ENCODE measurements around the gene ATAD3B. TPM values are rescaled to one million over a fixed set of nuclear protein-coding genes. Genes with fewer than 3 reads are reported as not detected.

Gene ATAD3B
- total and polyA plus RNA-seq, 2 of the 13 experiments (the other 11 are each of a cell fraction or from before 2014, with no cell fraction given) = 9.6 to 31.1 TPM

DNA sequence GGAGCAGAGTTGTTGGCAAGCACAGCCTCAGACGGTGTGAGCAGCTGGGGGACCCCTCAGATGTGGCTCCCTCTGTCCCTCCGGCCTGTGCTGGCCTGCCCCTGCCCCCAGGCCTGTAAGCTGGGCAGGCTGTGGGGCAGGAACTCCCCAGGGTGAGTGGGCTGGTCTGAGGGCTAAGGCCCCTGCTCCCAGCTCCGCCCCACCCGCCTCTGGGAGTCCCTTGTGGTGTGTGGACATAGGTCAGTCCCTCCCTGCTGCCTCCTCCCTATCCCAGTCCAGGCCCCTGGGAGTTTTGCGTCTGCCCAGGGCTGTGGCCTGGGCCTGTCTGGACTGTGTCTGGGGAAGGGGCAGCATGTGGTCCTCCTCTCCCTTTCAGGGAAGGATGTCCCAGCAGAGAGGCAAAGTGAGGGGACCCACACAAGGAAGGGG, 39.7 kb upstream of the ATAD3B start (continued):
- TF ChIP-seq ETV6 (CRISPR knock-in tag; conservative IDR thresholded peaks at IDR 0.05) (peak; percentile 50; the same call in 1 of the 2 replicates), RARA (CRISPR knock-in tag; IDR thresholded peaks at IDR 0.05) (peak; percentile 89), FOXK1 (CRISPR knock-in tag; IDR thresholded peaks at IDR 0.05; ENCODE audit: borderline replicate concordance, low read depth) (peak; percentile 55; the same call in 1 of the 2 replicates), IKZF4 (CRISPR knock-in tag; IDR thresholded peaks at IDR 0.05; ENCODE audit: borderline replicate concordance, low read depth, not compliant biosample characterization) (peak; percentile 94), SKI (IDR thresholded peaks at IDR 0.05; ENCODE audit: partially characterized antibody) (peak; percentile 88), MED8 (CRISPR knock-in tag; IDR thresholded peaks at IDR 0.05; ENCODE audit: insufficient replicate concordance) (no peak), ZSCAN25 (CRISPR knock-in tag; IDR thresholded peaks at IDR 0.05) (peak; percentile 90), AGO1 (IDR thresholded peaks at IDR 0.05; ENCODE audit: low read depth, low read length, poor library complexity, severe bottlenecking) (peak; percentile 89), ZNF883 (CRISPR knock-in tag; IDR thresholded peaks at IDR 0.05; ENCODE audit: not compliant biosample characterization) (peak; percentile 80), TCF12 (IDR thresholded peaks at IDR 0.05) (no peak), TCF12 (CRISPR knock-in tag; IDR thresholded peaks at IDR 0.05) (no peak), ZNF790 (CRISPR knock-in tag; IDR thresholded peaks at IDR 0.05; ENCODE audit: borderline replicate concordance) (0 out of 2 replicates have a peak, but pooled peaks have one; percentile 20), NFKBIZ (CRISPR knock-in tag; IDR thresholded peaks at IDR 0.05) (0 out of 2 replicates have a peak, but pooled peaks have one; percentile 55), TP53 (CRISPR knock-in tag; conservative IDR thresholded peaks at IDR 0.05) (0 out of 2 replicates have a peak, but pooled peaks have one; percentile 45)
- TF ChIP-seq, protein P1, sequence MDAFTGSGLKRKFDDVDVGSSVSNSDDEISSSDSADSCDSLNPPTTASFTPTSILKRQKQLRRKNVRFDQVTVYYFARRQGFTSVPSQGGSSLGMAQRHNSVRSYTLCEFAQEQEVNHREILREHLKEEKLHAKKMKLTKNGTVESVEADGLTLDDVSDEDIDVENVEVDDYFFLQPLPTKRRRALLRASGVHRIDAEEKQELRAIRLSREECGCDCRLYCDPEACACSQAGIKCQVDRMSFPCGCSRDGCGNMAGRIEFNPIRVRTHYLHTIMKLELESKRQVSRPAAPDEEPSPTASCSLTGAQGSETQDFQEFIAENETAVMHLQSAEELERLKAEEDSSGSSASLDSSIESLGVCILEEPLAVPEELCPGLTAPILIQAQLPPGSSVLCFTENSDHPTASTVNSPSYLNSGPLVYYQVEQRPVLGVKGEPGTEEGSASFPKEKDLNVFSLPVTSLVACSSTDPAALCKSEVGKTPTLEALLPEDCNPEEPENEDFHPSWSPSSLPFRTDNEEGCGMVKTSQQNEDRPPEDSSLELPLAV (CRISPR knock-in tag; conservative IDR thresholded peaks at IDR 0.05; ENCODE audit: low read depth) = no peak
- TF ChIP-seq, protein P2, sequence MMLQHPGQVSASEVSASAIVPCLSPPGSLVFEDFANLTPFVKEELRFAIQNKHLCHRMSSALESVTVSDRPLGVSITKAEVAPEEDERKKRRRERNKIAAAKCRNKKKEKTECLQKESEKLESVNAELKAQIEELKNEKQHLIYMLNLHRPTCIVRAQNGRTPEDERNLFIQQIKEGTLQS (CRISPR knock-in tag; IDR thresholded peaks at IDR 0.05) = 0 out of 2 replicates have a peak, but pooled peaks have one; percentile 44
- TF ChIP-seq, protein P3, sequence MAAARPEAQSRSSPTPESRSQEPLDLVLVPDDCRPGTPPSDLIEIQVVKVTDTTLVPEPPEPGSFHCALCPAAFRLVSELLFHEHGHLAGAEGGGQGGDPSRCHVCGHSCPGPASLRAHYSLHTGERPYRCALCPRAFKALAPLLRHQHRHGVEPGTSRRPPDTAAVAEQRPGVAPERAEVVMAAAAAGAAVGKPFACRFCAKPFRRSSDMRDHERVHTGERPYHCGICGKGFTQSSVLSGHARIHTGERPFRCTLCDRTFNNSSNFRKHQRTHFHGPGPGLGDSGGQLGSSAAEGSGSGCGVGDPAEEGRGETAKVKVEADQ (CRISPR knock-in tag; IDR thresholded peaks at IDR 0.05; ENCODE audit: borderline replicate concordance) = 0 out of 2 replicates have a peak, but pooled peaks have one; percentile 68
- TF ChIP-seq, protein P4, sequence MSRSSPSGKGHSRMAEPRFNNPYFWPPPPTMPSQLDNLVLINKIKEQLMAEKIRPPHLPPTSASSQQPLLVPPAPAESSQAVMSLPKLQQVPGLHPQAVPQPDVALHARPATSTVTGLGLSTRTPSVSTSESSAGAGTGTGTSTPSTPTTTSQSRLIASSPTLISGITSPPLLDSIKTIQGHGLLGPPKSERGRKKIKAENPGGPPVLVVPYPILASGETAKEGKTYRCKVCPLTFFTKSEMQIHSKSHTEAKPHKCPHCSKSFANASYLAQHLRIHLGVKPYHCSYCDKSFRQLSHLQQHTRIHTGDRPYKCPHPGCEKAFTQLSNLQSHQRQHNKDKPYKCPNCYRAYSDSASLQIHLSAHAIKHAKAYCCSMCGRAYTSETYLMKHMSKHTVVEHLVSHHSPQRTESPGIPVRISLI (CRISPR knock-in tag; IDR thresholded peaks at IDR 0.05; ENCODE audit: borderline replicate concordance) = 0 out of 2 replicates have a peak, but pooled peaks have one; percentile 16
- TF ChIP-seq, protein P5, sequence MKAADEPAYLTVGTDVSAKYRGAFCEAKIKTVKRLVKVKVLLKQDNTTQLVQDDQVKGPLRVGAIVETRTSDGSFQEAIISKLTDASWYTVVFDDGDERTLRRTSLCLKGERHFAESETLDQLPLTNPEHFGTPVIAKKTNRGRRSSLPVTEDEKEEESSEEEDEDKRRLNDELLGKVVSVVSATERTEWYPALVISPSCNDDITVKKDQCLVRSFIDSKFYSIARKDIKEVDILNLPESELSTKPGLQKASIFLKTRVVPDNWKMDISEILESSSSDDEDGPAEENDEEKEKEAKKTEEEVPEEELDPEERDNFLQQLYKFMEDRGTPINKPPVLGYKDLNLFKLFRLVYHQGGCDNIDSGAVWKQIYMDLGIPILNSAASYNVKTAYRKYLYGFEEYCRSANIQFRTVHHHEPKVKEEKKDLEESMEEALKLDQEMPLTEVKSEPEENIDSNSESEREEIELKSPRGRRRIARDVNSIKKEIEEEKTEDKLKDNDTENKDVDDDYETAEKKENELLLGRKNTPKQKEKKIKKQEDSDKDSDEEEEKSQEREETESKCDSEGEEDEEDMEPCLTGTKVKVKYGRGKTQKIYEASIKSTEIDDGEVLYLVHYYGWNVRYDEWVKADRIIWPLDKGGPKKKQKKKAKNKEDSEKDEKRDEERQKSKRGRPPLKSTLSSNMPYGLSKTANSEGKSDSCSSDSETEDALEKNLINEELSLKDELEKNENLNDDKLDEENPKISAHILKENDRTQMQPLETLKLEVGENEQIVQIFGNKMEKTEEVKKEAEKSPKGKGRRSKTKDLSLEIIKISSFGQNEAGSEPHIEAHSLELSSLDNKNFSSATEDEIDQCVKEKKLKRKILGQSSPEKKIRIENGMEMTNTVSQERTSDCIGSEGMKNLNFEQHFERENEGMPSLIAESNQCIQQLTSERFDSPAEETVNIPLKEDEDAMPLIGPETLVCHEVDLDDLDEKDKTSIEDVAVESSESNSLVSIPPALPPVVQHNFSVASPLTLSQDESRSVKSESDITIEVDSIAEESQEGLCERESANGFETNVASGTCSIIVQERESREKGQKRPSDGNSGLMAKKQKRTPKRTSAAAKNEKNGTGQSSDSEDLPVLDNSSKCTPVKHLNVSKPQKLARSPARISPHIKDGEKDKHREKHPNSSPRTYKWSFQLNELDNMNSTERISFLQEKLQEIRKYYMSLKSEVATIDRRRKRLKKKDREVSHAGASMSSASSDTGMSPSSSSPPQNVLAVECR (CRISPR knock-in tag; IDR thresholded peaks at IDR 0.05; ENCODE audit: borderline replicate concordance) = peak; percentile 58
